ENCODE data around the gene CCDC70. TPM values are rescaled to one million over a fixed set of nuclear protein-coding genes. Genes with fewer than 3 reads are reported as not detected.

CCDC70 gene
- 0.15 TPM for polyA plus RNA-seq
- long read RNA-seq, donor 1 = 0 reads
- long read RNA-seq, donor 2 = 0 reads
- long read RNA-seq, donor 3 = 0 reads
- long read RNA-seq, donor 4 = 0 reads
- long read RNA-seq, donor 5 = 0 reads
- long read RNA-seq, donor 6 = 0 reads
- long read RNA-seq, donor 7 = 0 reads
- long read RNA-seq, donor 8 = 0 reads
- long read RNA-seq, donor 9 = 0 reads
- long read RNA-seq, donor 10 = 0 reads
- long read RNA-seq, donor 11 = 0 reads

GRCh38 chr13:51861723-51862300 is at the start of gene CCDC70:
CCDC70 (plus strand) TSS chr13:51861969; CDS start chr13:51865412, 3,443 bp downstream.
- H3K4me1 ChIP-seq (ENCODE audit: control insufficient read depth, insufficient read depth, low read length) = no peaks in the 10 kb centered on the region
- H3K36me3 ChIP-seq (ENCODE audit: control insufficient read depth, insufficient read depth, low read length) = no peaks in the 10 kb centered on the region
- DNase-seq = no peak
- H3K9me3 ChIP-seq (ENCODE audit: control insufficient read depth, low read depth, low read length) = no peaks in the 10 kb centered on the region
- H3K27me3 ChIP-seq (ENCODE audit: control insufficient read depth, insufficient read depth, low read length) = peaks cover 3% of the 10 kb centered on the region
- H3K27ac ChIP-seq (ENCODE audit: low read length) = no peak within 1 kb of the TSS
- no CpG with 5 or more reads among the region's 5 CpGs for WGBS (ENCODE audit: insufficient coverage, low lambda C conversion rate)
- H3K4me3 ChIP-seq (ENCODE audit: low read length) = no peak within 1 kb of the TSS

DNA sequence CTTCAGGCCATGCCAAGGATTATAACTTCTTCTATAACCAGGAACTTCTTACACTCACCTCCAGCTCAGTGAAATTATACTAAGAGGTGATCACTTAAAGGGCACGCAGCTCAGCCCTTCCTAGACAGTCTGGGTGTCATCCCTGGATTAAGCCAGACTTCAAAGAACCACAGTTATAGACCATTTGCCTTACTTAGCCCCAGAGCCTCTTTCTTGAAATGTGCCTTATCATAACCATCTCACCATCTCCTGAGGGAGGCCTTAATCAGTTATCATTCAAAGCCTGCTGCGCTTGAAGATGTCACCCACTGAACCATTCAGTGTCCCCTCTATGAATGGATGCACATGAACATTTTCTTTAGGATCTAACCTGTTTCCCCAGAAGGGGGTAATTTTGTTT is 47.7 kb upstream of the CCDC70 start:
- Histone ChIP-seq H3K36me3 (ENCODE audit: control insufficient read depth, insufficient read depth, low read length) (no peaks in the 10 kb centered on the region), H3K27me3 (ENCODE audit: control insufficient read depth, insufficient read depth, low read length) (peaks cover 11% of the 10 kb centered on the region), H3K4me3 (ENCODE audit: low read length) (no peak overlapping the region), H3K4me1 (ENCODE audit: control insufficient read depth, insufficient read depth, low read length) (peaks cover 2% of the 10 kb centered on the region), H3K27ac (ENCODE audit: low read length) (no peak overlapping the region), H3K9me3 (ENCODE audit: control insufficient read depth, low read depth, low read length) (no peaks in the 10 kb centered on the region)
- no CpG with 5 or more reads among the region's 2 CpGs for WGBS (ENCODE audit: insufficient coverage, low lambda C conversion rate)
- DNase-seq = no peak

DNA sequence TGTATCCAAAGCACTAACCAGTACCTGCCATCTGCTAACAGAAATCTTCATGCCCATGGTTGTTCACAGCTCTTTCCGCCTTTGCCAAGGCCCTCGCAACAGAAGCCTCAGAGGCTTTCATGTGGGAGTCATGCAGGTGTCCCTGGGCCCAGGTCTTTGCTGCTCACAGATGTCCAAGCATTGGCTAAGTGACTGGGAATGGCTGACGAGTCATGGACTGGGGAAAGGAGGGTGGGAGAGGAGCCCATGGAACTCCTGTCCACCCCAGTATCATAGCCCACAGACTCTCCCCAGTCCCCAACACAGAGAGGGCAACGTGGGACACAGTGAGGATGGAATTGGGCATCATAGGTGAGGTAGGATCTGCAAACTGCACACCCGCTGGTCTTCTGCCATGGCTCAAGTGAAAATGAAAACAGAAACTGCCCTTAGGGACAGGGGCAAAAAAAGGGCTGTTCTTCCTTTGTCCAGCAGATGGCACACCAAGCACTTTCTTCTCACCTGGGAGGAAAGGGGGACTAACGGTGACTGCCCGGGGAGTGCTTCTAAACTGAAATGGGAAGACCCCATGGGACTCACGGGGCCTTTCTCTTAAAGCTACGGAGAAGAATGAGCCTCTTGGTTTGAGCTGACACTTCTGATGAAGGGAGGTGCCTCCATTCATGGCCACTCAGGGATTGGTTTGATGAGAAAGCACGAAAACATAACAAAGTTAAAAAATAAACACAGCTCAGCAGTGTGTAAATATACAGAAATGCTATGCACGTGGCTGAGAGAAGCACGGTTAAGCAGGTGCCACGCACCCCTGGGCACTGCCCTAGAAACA is 46.7 kb upstream of the CCDC70 start:
- Histone ChIP-seq H3K27me3 (ENCODE audit: control insufficient read depth, insufficient read depth, low read length) (peaks cover 11% of the 10 kb centered on the region), H3K4me3 (ENCODE audit: low read length) (peak overlapping the region; percentile 19), H3K27ac (ENCODE audit: low read length) (peak overlapping the region; percentile 15), H3K9me3 (ENCODE audit: control insufficient read depth, low read depth, low read length) (no peaks in the 10 kb centered on the region), H3K4me1 (ENCODE audit: control insufficient read depth, insufficient read depth, low read length) (peaks cover 2% of the 10 kb centered on the region), H3K36me3 (ENCODE audit: control insufficient read depth, insufficient read depth, low read length) (no peaks in the 10 kb centered on the region)
- DNase-seq = peak; percentile 62 to 71
- WGBS (ENCODE audit: insufficient coverage, low lambda C conversion rate) = no CpG with 5 or more reads among the region's 13 CpGs

DNA sequence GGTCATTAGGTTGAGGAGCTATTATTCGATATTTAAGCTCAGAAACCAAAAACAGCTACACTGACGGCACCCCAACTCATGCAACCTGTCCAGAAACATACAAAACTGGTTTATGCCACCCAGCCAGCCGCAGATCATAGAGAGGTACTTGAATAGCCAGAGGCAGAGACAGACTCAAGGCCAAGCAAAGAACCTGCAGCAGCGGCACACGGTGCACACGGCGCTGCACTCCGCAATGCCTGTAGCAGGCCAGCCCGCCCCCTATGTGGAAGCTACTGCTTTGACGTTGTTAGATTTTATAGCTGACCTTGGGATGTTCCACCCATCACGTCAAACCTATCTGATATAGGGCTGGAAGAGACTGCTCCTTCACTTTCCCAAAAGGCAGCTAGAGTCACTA is 45.9 kb upstream of the CCDC70 start:
- H3K4me1 ChIP-seq (ENCODE audit: control insufficient read depth, insufficient read depth, low read length) = peaks cover 2% of the 10 kb centered on the region
- no peak overlapping the region for H3K4me3 ChIP-seq (ENCODE audit: low read length)
- H3K36me3 ChIP-seq (ENCODE audit: control insufficient read depth, insufficient read depth, low read length) = no peaks in the 10 kb centered on the region
- no peak overlapping the region for H3K27ac ChIP-seq (ENCODE audit: low read length)
- WGBS (ENCODE audit: insufficient coverage, low lambda C conversion rate) = no CpG with 5 or more reads among the region's 11 CpGs
- H3K27me3 ChIP-seq (ENCODE audit: control insufficient read depth, insufficient read depth, low read length) = peaks cover 11% of the 10 kb centered on the region
- no peaks in the 10 kb centered on the region for H3K9me3 ChIP-seq (ENCODE audit: control insufficient read depth, low read depth, low read length)
- no peak for DNase-seq

- H3K27ac ChIP-seq (ENCODE audit: low read length) = no peak overlapping the region
- no peak overlapping the region for H3K4me3 ChIP-seq (ENCODE audit: low read length)
- DNase-seq = no peak
- H3K9me3 ChIP-seq (ENCODE audit: control insufficient read depth, low read depth, low read length) = no peaks in the 10 kb centered on the region
- H3K27me3 ChIP-seq (ENCODE audit: control insufficient read depth, insufficient read depth, low read length) = peaks cover 11% of the 10 kb centered on the region
- no peaks in the 10 kb centered on the region for H3K36me3 ChIP-seq (ENCODE audit: control insufficient read depth, insufficient read depth, low read length)
- peaks cover 2% of the 10 kb centered on the region for H3K4me1 ChIP-seq (ENCODE audit: control insufficient read depth, insufficient read depth, low read length)
- WGBS (ENCODE audit: insufficient coverage, low lambda C conversion rate) = 100% methylated on average over 1 of the region's 19 CpGs
Observed at GRCh38 chr13:51816604-51817249, 45.0 kb upstream of the CCDC70 start.

DNA sequence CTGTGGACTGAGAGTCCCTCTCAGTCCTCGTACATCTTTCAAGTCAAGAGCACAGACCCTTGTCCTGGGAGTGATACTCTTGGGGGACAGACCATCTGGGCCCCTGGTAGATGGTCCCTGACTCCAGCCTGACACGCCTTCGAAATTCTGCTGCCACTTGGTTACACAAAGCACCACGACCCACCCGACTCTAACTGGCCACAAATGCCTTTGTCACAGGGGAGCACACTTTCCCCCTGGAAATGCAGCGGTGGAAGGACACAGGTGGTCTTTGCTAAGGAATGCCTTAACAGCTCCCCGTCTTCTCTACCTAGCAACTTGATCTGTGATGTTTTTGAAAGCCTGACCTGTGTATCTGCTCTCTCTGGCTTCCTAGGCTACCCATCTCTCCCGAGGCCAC is 44.1 kb upstream of the CCDC70 start:
- Histone ChIP-seq H3K27ac (ENCODE audit: low read length) (no peak overlapping the region), H3K36me3 (ENCODE audit: control insufficient read depth, insufficient read depth, low read length) (no peaks in the 10 kb centered on the region), H3K4me3 (ENCODE audit: low read length) (no peak overlapping the region), H3K27me3 (ENCODE audit: control insufficient read depth, insufficient read depth, low read length) (peaks cover 11% of the 10 kb centered on the region), H3K9me3 (ENCODE audit: control insufficient read depth, low read depth, low read length) (no peaks in the 10 kb centered on the region), H3K4me1 (ENCODE audit: control insufficient read depth, insufficient read depth, low read length) (peaks cover 2% of the 10 kb centered on the region)
- no CpG with 5 or more reads among the region's 8 CpGs for WGBS (ENCODE audit: insufficient coverage, low lambda C conversion rate)
- DNase-seq = no peak

GRCh38 chr13:51818276-51818675 is 43.5 kb upstream of the CCDC70 start:
- WGBS (ENCODE audit: insufficient coverage, low lambda C conversion rate) = no CpG with 5 or more reads among the region's 4 CpGs

DNA sequence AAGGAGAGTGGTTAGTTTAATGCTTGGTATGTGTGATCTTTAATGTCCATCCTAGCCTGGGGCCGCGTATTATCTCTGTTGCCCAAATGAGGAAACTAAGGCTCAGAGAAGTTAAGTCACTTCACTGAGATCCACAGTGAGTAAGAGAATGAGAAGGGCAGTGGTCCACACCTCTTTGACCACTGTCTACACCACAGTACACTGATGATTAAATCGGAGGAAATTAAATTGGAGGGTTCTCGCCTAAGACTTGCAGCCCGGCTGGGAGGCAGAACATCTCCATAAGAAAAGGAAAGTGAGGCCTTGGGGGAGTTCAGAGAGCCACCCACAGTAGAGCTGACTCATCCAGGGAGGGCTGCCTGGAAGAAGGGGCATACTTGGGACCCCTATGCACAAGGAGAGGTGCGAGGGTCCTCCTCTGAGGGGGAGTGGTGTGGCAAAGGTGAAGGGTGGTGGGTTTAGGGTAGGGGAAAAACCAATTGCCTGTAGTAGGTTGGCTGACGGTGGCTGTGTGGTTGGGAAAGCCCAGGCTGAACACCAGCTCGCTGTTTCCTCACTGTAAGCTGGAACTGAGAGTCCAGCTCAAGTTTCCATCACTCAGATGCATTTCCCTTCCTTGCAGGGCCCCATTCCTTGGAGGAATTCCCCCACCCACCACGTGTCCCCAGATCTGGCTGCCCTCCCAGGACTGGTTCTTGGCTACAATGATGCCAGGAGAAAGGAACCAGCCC is 42.8 kb upstream of the CCDC70 start:
- WGBS (ENCODE audit: insufficient coverage, low lambda C conversion rate) = no CpG with 5 or more reads among the region's 9 CpGs
- no peaks in the 10 kb centered on the region for H3K9me3 ChIP-seq (ENCODE audit: control insufficient read depth, low read depth, low read length)
- H3K27ac ChIP-seq (ENCODE audit: low read length) = no peak overlapping the region
- peaks cover 2% of the 10 kb centered on the region for H3K4me1 ChIP-seq (ENCODE audit: control insufficient read depth, insufficient read depth, low read length)
- H3K4me3 ChIP-seq (ENCODE audit: low read length) = no peak overlapping the region
- DNase-seq = no peak
- peaks cover 11% of the 10 kb centered on the region for H3K27me3 ChIP-seq (ENCODE audit: control insufficient read depth, insufficient read depth, low read length)
- no peaks in the 10 kb centered on the region for H3K36me3 ChIP-seq (ENCODE audit: control insufficient read depth, insufficient read depth, low read length)

More at GRCh38 chr13:51818276-51818675, 43.5 kb upstream of the CCDC70 start:
- H3K27ac ChIP-seq (ENCODE audit: low read length) = no peak overlapping the region
- no peaks in the 10 kb centered on the region for H3K9me3 ChIP-seq (ENCODE audit: control insufficient read depth, low read depth, low read length)
- H3K36me3 ChIP-seq (ENCODE audit: control insufficient read depth, insufficient read depth, low read length) = no peaks in the 10 kb centered on the region
- no peak overlapping the region for H3K4me3 ChIP-seq (ENCODE audit: low read length)
- H3K27me3 ChIP-seq (ENCODE audit: control insufficient read depth, insufficient read depth, low read length) = peaks cover 11% of the 10 kb centered on the region
- no peak for DNase-seq
- peaks cover 2% of the 10 kb centered on the region for H3K4me1 ChIP-seq (ENCODE audit: control insufficient read depth, insufficient read depth, low read length)

DNA sequence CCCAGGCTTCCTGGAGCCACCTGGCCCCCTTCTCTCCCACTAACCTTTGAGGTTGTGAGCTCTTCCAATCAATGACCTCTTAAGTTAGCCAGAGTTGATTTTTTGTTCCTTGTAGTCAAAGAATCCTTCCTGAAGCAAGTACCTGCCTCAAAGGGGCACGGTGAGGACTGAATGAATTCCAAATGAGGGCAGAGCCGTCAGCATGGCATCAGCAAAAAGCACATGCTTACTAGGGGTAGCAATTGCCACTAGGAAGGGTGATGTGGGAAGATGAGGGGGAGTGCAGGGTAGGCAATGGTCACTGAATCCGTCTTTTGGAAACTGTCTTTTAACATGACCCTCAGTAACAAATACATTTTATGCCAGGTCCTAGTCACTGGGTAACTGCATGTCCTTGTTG is 42.2 kb upstream of the CCDC70 start:
- H3K27me3 ChIP-seq (ENCODE audit: control insufficient read depth, insufficient read depth, low read length) = peaks cover 11% of the 10 kb centered on the region
- peaks cover 2% of the 10 kb centered on the region for H3K4me1 ChIP-seq (ENCODE audit: control insufficient read depth, insufficient read depth, low read length)
- no peaks in the 10 kb centered on the region for H3K36me3 ChIP-seq (ENCODE audit: control insufficient read depth, insufficient read depth, low read length)
- no CpG with 5 or more reads among the region's 3 CpGs for WGBS (ENCODE audit: insufficient coverage, low lambda C conversion rate)
- no peak overlapping the region for H3K4me3 ChIP-seq (ENCODE audit: low read length)
- no peak overlapping the region for H3K27ac ChIP-seq (ENCODE audit: low read length)
- no peaks in the 10 kb centered on the region for H3K9me3 ChIP-seq (ENCODE audit: control insufficient read depth, low read depth, low read length)
- DNase-seq = no peak

All from large intestine (tissue), 12 donors.